Ovary (tissue), 3 donors: ENCODE data around the gene ATP13A3.

Experiments used
- EP300 ChIP-seq: sonication (generic); formaldehyde crosslinking; IDR thresholded peaks from one replicate; pipeline ENCODE4 v1.6.1; 2017; ENCODE audit warnings: antibody characterized with exemption
- POLR2A ChIP-seq: fragments of 450-650 bp; IDR thresholded peaks from one replicate; pipeline ENCODE4 v1.6.1; 2017; ENCODE audit warnings: antibody characterized with exemption, mild to moderate bottlenecking, moderate library complexity
- TF ChIP-seq, protein P1 (sequence below), 3 donors: fragments of 450-650 bp in 2 of 3; fragments of 200-600 bp in 1 of 3; IDR thresholded peaks; one replicate each; pipeline versions ENCODE4 v1.5.1 to v1.8.0; 2016 to 2022; ENCODE audit warnings: antibody characterized with exemption in 3 of 3, mild to moderate bottlenecking in 1 of 3
- donor health status: DM: no; HTN: no; CAD: no.

DNA sequence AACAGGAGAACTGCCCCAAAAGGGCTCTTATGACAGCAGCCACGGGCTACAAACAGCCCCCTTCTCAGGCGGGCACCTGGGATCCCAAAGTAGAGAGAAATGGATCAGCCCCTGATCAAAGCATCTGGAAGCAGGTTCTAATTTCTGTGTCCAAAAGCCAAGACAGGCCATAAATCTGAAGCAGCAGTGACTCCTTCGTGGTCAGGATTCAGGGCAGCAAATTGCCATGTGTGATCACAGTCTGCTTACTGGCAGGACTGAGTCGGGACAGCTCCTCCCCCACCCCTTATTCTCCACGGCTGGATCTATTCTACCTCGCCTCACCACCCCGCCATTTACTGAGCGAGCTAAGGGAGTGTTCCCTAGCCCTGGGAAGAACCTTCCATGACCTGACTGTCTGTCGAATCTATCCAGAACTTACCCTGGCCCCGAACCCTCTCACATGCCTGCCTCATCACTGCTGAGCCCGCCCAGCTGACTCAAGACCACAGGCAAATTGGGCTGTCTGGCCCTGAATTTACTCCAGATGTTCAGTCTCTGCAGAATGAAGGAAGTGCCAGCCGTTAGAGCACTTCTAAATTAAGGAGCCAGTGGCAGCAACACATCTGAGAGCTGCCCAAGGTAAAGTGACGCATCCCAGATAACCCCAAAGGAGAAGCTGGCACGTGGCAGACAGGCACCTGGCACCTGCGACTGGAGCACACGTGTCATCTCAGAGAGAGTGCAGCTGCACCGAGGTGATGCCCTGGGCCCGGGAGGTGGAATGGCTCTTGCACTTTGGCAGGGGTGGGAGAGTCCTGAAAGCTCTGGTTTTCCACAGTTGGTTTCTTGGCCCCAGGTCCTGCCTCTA is 118.6 kb downstream of the ATP13A3 start:
- TF ChIP-seq, protein P1, sequence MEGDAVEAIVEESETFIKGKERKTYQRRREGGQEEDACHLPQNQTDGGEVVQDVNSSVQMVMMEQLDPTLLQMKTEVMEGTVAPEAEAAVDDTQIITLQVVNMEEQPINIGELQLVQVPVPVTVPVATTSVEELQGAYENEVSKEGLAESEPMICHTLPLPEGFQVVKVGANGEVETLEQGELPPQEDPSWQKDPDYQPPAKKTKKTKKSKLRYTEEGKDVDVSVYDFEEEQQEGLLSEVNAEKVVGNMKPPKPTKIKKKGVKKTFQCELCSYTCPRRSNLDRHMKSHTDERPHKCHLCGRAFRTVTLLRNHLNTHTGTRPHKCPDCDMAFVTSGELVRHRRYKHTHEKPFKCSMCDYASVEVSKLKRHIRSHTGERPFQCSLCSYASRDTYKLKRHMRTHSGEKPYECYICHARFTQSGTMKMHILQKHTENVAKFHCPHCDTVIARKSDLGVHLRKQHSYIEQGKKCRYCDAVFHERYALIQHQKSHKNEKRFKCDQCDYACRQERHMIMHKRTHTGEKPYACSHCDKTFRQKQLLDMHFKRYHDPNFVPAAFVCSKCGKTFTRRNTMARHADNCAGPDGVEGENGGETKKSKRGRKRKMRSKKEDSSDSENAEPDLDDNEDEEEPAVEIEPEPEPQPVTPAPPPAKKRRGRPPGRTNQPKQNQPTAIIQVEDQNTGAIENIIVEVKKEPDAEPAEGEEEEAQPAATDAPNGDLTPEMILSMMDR (IDR thresholded peaks at IDR 0.05): no peak
- TF ChIP-seq POLR2A: no peak
- TF ChIP-seq EP300: no peak
